Stomach (tissue), 4 donors: ENCODE data around the gene KIFC3.
"Not testable (repeated sequence)": the region's sequence is repeated elsewhere in the genome, so short reads cannot be mapped to it uniquely, and the experiment has no call there.

ENCODE experiments used
- EP300 ChIP-seq: sonication (generic); formaldehyde crosslinking; IDR thresholded peaks from one replicate; pipeline ENCODE4 v1.6.1; 2017; ENCODE audit warnings: antibody characterized with exemption
- POLR2A ChIP-seq, 4 donors: fragments of 450-650 bp; IDR thresholded peaks; one replicate each; pipeline ENCODE4 v1.6.1; 2016; ENCODE audit warnings: antibody characterized with exemption in 4 of 4, control low read depth in 2 of 4, mild to moderate bottlenecking in 1 of 4, moderate library complexity in 1 of 4
- POLR2AphosphoS5 ChIP-seq, 3 donors: sonication (generic); formaldehyde crosslinking; IDR thresholded peaks; one replicate each; pipeline ENCODE4 v1.6.1; 2016; ENCODE audit warnings: antibody characterized with exemption in 3 of 3
- TF ChIP-seq, protein P1 (sequence below), 7 experiments: fragments of 450-650 bp in 4 of 7; fragments of 200-600 bp in 3 of 7; sonication (generic) in 3 of 7; IDR thresholded peaks; one replicate each; pipeline ENCODE4 v1.5.1; 2016 to 2019; ENCODE audit warnings: antibody characterized with exemption in 7 of 7, control low read depth in 2 of 7, mild to moderate bottlenecking in 1 of 7

DNA sequence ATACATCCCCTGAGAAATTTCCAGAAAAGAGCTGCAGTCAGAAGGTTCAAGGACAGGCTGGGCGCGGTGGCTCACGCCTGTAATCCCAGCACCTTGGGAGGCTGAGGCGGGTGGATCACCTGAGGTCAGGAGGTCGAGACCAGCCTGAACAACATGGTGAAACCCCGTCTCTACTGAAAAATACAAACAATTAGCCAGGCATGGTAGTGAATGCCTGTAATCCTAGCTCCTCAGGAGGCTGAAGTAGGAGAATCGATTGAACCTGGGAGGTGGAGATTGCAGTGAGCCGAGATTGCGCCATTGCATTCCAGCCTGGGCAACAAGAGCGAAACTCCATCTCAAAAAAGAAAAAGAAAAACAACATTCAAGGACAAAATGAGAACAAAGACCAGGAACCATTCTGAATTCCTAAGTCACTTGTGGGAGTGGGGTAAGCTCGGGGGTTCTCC is 19.7 kb downstream of the KIFC3 start:
- TF ChIP-seq, protein P1, sequence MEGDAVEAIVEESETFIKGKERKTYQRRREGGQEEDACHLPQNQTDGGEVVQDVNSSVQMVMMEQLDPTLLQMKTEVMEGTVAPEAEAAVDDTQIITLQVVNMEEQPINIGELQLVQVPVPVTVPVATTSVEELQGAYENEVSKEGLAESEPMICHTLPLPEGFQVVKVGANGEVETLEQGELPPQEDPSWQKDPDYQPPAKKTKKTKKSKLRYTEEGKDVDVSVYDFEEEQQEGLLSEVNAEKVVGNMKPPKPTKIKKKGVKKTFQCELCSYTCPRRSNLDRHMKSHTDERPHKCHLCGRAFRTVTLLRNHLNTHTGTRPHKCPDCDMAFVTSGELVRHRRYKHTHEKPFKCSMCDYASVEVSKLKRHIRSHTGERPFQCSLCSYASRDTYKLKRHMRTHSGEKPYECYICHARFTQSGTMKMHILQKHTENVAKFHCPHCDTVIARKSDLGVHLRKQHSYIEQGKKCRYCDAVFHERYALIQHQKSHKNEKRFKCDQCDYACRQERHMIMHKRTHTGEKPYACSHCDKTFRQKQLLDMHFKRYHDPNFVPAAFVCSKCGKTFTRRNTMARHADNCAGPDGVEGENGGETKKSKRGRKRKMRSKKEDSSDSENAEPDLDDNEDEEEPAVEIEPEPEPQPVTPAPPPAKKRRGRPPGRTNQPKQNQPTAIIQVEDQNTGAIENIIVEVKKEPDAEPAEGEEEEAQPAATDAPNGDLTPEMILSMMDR (IDR thresholded peaks at IDR 0.05), result not testable (repeated sequence)
- TF ChIP-seq POLR2A (IDR thresholded peaks at IDR 0.05); EP300; POLR2AphosphoS5 (IDR thresholded peaks at IDR 0.05): not testable (repeated sequence)
